Suprapubic skin (tissue), 4 donors: ENCODE results near the gene DNAJC18. TPM values are rescaled to one million over a fixed set of nuclear protein-coding genes. Genes with fewer than 3 reads are reported as not detected.

Experiments used
- DNase-seq, 2 donors: peaks; one replicate each; pipeline ENCODE4 v3.0.0-alpha.2; 2019; ENCODE audit warnings: low spot score in 2 of 2
- H3K27ac ChIP-seq: fragments of 200-600 bp; sonication (generic); one replicate; pipeline ENCODE4 v1.5.1; 2019
- H3K27me3 ChIP-seq: fragments of 200-600 bp; sonication (generic); one replicate; pipeline ENCODE4 v1.5.1; 2019
- H3K36me3 ChIP-seq: fragments of 200-600 bp; sonication (generic); one replicate; pipeline ENCODE4 v1.5.1; 2019
- H3K4me1 ChIP-seq: fragments of 200-600 bp; sonication (generic); one replicate; pipeline ENCODE4 v1.5.1; 2019
- H3K4me3 ChIP-seq: fragments of 200-600 bp; sonication (generic); one replicate; pipeline ENCODE4 v1.5.1; 2019; ENCODE audit warnings: mild to moderate bottlenecking
- H3K9me3 ChIP-seq: fragments of 200-600 bp; sonication (generic); one replicate; pipeline ENCODE4 v1.5.1; 2019
- CTCF ChIP-seq, 2 donors: fragments of 200-600 bp in 1 of 2; fragments of 450-650 bp in 1 of 2; sonication (generic) in 1 of 2; IDR thresholded peaks; one replicate each; pipeline ENCODE4 v1.5.1; 2016 to 2019; ENCODE audit warnings: antibody characterized with exemption in 2 of 2, mild to moderate bottlenecking in 1 of 2, moderate library complexity in 1 of 2
- EP300 ChIP-seq: sonication (generic); formaldehyde crosslinking; IDR thresholded peaks from one replicate; pipeline ENCODE4 v1.6.1; 2017; ENCODE audit warnings: antibody characterized with exemption
- POLR2A ChIP-seq, 2 donors: fragments of 450-650 bp; IDR thresholded peaks; one replicate each; pipeline ENCODE4 v1.6.1; 2017; ENCODE audit warnings: antibody characterized with exemption in 2 of 2, mild to moderate bottlenecking in 2 of 2, moderate library complexity in 2 of 2
- POLR2AphosphoS5 ChIP-seq, 3 donors: sonication (generic); formaldehyde crosslinking; IDR thresholded peaks; one replicate each; pipeline ENCODE4 v1.6.1; 2017; ENCODE audit warnings: antibody characterized with exemption in 3 of 3
- WGBS: methylation state at CpG from one replicate; pipeline ENCODE4 v1.1.5; 2018; 5-methylcytosine and 5-hydroxymethylcytosine counted together
- total RNA-seq, 4 donors: library from RNA; depleted of rRNA; stranded (reverse); fragments of >200 nt; gene quantifications; one replicate each; pipeline ENCODE4 v1.1.0, GENCODE V29; 2016

DNAJC18 gene
- total RNA-seq, 4 donors from 2014 or later: 2.2 to 7.2 (median 2.9) TPM

GRCh38 chr5:139454568-139455290, 15.4 kb upstream of the DNAJC18 start:
- Histone ChIP-seq H3K27ac (no peak overlapping the region), H3K4me1 (peaks cover 9% of the 10 kb centered on the region), H3K36me3 (no peaks in the 10 kb centered on the region), H3K9me3 (no peaks in the 10 kb centered on the region), H3K27me3 (no peaks in the 10 kb centered on the region), H3K4me3 (no peak overlapping the region)
- WGBS: 94% methylated on average over 11 of the region's 11 CpGs
- no peak for TF ChIP-seq EP300
- no peak for TF ChIP-seq POLR2AphosphoS5 (IDR thresholded peaks at IDR 0.05)
- no peak for TF ChIP-seq CTCF (IDR thresholded peaks at IDR 0.05)
- TF ChIP-seq POLR2A (IDR thresholded peaks at IDR 0.05): no peak
- DNase-seq: no peak

GRCh38 chr5:139453683-139454567, 14.6 kb upstream of the DNAJC18 start:
- Histone ChIP-seq H3K9me3 (no peaks in the 10 kb centered on the region), H3K36me3 (no peaks in the 10 kb centered on the region), H3K27me3 (no peaks in the 10 kb centered on the region), H3K4me1 (peaks cover 1% of the 10 kb centered on the region), H3K27ac (no peak overlapping the region), H3K4me3 (no peak overlapping the region)
- 71% methylated on average over 3 of the region's 3 CpGs for WGBS
- TF ChIP-seq POLR2A (IDR thresholded peaks at IDR 0.05): no peak
- TF ChIP-seq CTCF (IDR thresholded peaks at IDR 0.05): no peak
- TF ChIP-seq POLR2AphosphoS5 (IDR thresholded peaks at IDR 0.05): no peak
- no peak for TF ChIP-seq EP300
- peak in 1 of 2 donors; percentile 34 for DNase-seq

- Histone ChIP-seq H3K4me3 (no peak overlapping the region), H3K9me3 (no peaks in the 10 kb centered on the region), H3K27ac (no peak overlapping the region), H3K4me1 (peaks cover 2% of the 10 kb centered on the region), H3K27me3 (no peaks in the 10 kb centered on the region), H3K36me3 (no peaks in the 10 kb centered on the region)
- DNase-seq: peak in 1 of 2 donors; percentile 49
- WGBS: 80% methylated on average over 3 of the region's 3 CpGs
- TF ChIP-seq CTCF (IDR thresholded peaks at IDR 0.05) (no peak), EP300 (no peak), POLR2AphosphoS5 (IDR thresholded peaks at IDR 0.05) (no peak), POLR2A (IDR thresholded peaks at IDR 0.05) (no peak)
Measured at GRCh38 chr5:139451878-139452660, 12.7 kb upstream of the DNAJC18 start.

- DNase-seq: no peak
- H3K36me3 ChIP-seq: no peaks in the 10 kb centered on the region
- H3K27me3 ChIP-seq: no peaks in the 10 kb centered on the region
- H3K4me1 ChIP-seq: peaks cover 11% of the 10 kb centered on the region
- H3K9me3 ChIP-seq: no peaks in the 10 kb centered on the region
- TF ChIP-seq CTCF (IDR thresholded peaks at IDR 0.05) (no peak), POLR2AphosphoS5 (IDR thresholded peaks at IDR 0.05) (no peak), EP300 (no peak), POLR2A (IDR thresholded peaks at IDR 0.05) (no peak)
- no peak overlapping the region for H3K4me3 ChIP-seq
- no peak overlapping the region for H3K27ac ChIP-seq
- WGBS: 88% methylated on average over 2 of the region's 2 CpGs
Measured at GRCh38 chr5:139451176-139451575, 11.9 kb upstream of the DNAJC18 start.
